GM18499 (cell line): ENCODE measurements around the gene RIN3.

Experiments used
- ATAC-seq: cut with Tn5 transposase; IDR thresholded peaks from one replicate; pipeline ENCODE4 v1.9.1; 2021; ENCODE audit warnings: moderate number of reproducible peaks; ENCODE audit not compliant: insufficient read depth, unreplicated experiment

RIN3 gene, protein sequence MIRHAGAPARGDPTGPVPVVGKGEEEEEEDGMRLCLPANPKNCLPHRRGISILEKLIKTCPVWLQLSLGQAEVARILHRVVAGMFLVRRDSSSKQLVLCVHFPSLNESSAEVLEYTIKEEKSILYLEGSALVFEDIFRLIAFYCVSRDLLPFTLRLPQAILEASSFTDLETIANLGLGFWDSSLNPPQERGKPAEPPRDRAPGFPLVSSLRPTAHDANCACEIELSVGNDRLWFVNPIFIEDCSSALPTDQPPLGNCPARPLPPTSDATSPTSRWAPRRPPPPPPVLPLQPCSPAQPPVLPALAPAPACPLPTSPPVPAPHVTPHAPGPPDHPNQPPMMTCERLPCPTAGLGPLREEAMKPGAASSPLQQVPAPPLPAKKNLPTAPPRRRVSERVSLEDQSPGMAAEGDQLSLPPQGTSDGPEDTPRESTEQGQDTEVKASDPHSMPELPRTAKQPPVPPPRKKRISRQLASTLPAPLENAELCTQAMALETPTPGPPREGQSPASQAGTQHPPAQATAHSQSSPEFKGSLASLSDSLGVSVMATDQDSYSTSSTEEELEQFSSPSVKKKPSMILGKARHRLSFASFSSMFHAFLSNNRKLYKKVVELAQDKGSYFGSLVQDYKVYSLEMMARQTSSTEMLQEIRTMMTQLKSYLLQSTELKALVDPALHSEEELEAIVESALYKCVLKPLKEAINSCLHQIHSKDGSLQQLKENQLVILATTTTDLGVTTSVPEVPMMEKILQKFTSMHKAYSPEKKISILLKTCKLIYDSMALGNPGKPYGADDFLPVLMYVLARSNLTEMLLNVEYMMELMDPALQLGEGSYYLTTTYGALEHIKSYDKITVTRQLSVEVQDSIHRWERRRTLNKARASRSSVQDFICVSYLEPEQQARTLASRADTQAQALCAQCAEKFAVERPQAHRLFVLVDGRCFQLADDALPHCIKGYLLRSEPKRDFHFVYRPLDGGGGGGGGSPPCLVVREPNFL

DNA sequence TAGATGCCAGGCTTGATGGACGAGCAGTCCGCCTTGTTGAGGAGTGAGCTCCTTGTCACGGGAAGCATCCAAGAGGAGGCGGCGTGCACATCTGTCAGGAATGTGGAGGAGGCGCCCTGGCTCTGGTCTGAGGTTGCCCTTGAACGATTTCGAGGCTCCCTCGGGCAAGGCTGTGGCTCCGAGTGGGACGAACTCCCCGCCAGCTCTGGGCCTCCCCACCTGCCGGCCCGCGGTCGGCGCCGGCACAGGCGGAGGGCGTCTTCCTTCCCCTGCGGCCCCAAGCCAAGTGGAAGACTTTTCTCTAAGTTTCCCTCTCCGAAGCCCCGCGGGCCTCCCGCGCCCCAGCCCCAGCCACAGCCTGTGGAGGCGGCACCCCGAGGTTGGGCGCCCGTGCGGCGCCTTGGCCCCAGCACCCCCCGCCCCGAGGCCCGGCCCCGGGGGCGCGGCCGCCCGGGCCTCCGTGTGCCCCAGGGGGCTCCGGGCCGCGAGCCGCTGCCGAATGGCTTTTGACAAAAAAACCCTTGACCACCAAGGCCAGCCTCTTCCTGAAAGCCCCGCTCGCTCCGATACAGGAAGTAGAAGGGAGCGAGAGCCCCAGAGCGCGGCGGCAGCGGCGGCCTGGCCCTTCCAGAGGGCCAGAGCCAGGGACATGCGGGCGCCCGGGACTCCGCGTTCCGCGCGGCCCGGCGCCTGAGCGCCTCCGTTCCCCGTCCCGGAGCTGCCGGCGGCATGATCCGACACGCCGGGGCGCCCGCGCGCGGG lies at the start of gene RIN3:
Gene RIN3, plus strand, starts transcription at position 578 of the 762 bp plus-strand sequence. Its CDS starts 152 bp downstream, at position 730.
- no peak for ATAC-seq

DNA sequence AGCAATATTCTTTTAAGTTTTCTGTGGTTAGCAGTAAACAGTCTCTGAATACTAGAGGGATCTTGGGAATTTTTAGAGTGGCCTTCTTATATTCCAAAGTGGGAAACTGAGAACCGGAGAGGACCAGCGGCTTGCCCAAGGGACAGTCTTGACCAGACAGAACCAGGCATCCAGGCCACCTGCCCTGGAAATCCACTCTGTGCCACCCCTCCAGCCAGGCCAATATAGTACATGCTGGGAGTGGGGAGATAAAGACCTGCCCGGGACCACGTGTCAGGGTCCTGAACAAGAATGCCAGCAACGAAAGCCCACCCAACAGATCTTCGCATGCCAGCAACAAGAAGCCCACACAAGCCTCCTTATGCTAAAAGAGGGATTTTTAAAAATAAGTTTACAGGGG lies 49.4 kb upstream of the RIN3 start:
- ATAC-seq: no peak

DNA sequence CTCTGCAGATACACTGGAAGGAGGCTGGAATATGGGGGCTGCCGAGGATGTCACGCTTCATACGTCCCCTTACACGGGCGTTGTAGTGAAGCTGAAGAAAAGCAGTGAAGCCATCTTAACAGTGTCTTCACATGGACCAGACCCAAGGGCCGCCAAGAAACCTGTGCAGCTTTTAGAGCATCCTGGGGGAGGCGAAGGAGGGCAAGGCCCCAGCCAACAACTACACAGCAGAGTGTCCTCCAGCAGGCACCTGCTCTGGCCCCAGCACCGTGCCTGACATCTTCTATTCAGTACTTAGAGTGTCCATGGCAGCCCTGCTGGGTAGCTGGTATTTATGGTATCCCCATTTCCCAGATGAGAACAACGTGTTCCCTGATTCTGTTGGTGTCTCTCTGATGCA lies 48.9 kb upstream of the RIN3 start:
- no peak for ATAC-seq

DNA sequence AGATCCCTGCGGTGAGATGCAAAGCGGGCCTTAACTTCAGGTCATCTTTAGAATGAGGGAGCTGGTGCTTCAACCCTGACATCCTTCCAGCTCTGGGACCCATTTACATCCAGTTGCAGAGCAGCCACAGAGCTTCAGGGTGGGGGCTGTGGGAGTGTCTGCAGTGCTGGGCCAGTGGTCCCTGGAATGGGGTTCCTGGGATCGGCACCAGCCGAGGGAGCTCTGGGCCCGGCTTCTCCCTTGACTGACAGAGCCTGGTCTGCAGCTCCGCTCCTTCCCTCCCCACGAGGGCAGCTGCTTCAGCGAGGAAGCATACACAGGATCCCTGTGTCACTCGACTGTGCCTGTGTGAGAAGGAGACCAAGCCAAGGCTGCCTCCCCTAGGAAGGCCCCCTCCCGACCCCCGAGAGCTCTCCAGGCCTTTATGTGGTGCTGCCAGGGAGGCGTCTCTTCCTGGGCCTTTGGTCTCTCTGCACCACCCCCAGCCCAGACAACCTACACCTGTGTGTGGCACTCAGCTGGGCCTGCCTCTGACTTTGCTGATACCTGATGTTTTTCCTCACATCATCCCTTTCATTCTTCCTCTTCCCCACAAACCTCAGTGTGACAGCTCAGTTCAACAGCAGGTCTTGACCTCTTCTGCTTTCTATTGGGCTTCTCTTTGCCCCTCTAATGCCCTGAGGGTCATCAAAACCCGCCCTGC lies 48.1 kb upstream of the RIN3 start:
- no peak for ATAC-seq

DNA sequence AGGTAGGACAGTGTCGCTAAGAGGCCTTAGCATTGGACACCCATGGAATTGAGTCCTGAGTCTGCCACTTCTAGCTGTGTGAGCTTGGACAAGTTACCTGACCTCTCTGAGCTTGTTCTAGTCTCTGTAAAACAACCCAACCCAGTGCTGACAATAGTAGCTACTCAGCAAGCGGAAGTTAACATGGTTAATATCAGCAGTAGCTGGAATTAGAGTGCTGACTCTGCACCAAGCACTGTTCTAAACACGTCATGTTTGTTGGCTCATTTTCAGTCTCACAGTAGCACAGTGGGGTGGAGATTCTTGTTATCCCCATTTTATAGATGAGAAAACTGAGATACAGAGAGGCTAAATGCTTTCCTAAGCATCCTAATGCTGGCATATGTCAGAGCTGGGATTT lies 47.5 kb upstream of the RIN3 start:
- ATAC-seq: no peak

DNA sequence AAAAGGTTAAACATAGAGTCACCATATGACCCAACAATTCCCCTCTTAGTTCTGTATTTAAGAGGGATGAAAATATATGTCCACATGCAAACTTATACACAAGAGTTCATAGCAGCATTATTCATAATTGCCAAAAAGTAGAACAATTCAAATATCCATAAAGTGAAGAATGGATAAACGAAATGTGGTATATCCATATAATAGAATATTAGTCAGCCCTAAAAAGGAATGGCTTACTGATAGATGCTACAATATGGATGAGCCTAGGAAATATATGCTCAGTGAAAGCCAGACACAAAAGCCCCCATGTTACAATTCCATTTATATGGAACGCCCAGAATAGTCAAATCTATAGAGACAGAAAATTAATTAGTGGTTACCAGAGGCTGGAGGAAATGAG lies 44.1 kb upstream of the RIN3 start:
- no peak for ATAC-seq

DNA sequence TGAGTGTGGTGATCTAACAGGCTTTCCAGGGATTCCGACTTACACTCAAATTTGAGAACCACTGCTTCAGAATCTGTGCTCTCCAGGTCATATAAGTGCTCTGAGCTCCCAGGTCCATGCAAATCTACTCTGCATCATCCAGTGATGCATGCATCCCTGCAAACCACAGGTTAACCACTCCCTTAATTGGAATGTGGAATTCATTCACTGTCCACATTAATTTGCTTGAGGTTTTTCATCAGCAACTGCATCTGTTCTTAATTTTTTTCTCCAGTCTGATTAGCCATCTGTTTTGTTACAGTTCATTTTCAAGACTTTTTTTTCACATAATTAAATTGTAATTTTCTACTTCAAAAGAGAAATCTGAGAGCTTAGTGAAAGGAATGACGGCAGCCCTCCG lies 43.4 kb upstream of the RIN3 start:
- ATAC-seq: no peak

DNA sequence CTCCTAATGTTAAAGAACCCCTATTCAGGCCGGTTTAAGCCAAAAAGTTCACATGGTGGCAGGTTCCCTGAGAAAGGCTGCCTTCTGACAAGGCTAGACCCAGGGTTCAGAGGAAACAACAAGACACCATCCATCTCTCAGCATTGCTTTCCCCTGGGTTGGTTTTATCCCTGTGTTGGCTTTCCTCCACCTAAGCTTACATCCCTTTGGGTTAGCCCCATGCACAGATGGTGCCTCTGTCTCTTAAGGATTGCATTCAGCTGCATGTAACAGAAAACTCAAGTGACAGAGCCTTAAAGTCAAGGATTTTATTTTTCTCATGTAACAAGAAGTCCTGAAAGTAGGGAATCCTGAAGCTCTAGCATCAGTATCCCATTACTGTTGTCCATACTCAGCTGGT lies 42.8 kb upstream of the RIN3 start:
- no peak for ATAC-seq

DNA sequence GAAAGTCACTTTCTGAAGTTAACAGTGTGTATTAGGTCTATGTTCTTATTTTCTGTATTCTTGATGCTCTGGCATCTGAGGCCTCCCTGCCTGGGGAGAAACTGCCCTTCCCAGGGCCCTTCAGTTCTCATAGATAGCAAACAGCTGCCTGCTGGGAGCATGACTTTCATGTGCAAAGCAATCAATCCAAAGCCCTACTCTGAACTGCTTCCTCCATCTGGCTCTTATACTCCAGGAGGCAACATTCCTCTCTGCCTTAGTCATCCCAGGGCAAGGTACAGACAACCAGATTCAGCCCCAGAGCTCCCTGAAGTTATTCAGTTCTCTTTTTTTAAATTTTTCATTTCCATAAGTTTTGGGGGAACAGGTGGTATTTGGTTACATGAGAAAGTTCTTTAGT lies 41.7 kb upstream of the RIN3 start:
- ATAC-seq: no peak

DNA sequence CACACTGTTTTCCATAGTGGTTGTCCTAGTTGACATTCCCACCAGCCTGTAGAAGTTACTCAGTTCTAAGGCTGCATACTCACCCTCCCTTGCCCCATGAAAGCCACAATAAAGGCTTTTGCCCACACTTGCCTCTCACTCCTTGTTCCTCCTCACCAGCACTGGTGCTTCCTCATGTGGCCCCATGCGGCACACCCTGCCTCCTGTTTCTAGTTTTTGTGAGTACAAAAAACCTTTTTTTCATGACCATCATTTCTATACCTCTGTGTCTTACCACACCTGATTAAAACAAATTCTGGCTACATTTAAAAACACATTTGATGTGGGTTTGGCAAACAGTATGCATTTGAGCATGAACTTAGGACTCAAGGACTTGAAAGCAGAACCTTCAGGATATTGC lies 40.7 kb upstream of the RIN3 start:
- no peak for ATAC-seq

DNA sequence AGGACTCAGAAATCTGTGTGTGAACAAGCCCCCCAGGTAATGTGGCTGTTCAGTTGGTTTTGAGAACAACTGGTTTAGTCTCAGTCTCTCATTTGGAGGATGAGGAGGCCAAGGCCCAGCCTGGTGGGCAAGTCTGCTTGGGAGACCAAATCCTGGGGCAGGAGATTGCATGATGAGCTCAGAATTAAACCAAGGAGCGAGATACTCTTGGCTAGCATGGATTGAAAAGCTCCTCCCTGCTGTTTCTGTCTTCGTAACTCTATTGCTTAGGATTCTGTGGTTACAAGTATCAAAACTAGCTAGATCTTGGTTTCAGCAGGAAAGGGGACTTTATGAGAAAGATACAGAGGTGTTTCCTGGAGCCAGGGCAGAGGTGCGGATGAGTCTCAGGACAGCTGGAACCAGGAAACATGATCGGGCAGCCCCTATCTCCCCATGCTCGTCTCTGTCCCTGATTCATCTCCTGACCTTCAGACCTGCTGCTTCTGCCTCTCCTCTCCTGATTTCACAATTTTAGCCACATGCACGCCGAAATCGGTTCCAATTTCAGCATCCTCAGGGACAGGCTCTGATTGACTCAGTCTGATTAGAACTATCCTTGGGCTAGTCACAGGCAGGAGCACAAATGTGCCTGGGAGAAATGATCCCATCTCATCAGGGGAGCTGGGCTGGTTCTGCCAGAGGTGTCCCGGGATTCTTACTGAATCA lies 40.2 kb upstream of the RIN3 start:
- ATAC-seq: no peak

DNA sequence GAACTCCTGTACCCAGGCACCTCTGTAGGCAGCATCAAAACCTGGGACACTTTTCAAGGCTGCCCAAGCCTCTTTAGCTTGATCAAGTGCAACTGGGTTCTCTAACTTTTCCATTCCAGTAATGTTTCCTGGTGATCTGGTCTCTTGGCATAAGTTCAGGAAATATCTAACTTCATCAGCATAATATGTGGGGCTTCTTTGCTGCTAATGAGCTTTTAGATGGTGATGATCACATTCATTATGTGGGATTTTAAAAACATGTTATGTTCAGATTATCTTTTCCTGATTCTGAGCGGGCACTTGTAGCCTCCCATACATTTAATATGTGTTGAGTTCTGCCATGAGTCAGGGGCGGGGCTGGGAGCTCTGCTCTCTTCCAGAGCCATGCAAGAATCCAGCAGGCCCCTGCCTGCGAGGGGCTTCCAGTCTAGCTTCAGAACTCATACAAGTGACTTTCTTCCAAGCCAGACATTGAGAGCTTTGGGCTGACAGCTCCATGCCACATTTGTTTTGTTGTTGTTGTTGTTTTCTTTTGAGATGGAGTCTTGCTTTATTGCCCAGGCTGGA lies 39.5 kb upstream of the RIN3 start:
- no peak for ATAC-seq

DNA sequence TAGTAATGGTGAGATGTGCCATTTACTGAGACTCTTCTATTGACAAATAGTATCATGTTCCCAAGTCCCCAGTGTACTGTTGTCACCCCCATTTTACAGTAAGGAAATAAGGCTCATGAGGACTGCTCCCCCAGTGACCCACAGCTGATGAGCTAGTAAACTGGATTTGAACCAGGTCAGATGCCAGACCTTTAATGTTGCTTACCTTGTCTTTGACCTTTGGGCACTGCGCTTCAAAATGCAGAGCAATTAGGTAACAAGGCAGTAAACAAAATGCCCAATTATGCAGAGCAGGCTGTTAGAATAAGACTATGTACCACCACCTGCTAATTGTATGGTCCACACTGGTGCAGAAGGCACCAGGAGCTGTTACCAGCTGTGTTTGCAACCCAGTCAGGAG lies 38.5 kb upstream of the RIN3 start:
- no peak for ATAC-seq

DNA sequence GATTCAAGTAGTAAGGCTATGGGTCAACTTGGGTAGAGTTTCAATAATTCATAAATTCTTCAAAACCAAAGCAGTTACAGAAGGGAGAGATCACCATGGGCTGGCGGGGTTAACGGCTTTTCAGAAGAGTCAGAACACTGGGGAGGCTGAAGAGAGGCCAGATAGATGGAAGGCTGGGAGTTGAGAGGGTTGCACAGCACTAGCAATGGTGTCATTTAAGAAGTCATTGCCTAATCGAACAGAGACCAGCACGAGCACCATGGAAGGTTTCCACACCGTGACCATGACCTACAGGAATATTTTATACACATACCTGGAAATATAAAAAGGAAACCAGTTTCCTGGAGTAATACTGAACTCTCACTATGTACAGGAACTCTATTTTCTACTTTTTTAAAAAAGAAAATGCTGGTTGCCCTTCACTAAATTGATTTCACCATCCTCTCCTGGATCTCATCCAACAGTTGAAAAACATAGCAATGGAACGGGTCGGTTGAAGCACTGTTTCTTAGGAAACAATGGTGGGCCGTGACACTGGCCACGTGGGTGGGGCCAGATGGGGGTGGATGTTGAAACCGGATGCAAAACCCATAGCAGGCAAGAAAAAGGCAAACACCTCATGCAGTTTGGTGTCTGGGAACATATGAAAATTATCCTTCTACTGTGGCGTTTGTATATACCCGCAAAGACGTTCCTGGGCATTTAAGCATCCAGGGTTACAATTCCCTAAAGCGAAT lies 38.0 kb upstream of the RIN3 start:
- ATAC-seq: no peak

DNA sequence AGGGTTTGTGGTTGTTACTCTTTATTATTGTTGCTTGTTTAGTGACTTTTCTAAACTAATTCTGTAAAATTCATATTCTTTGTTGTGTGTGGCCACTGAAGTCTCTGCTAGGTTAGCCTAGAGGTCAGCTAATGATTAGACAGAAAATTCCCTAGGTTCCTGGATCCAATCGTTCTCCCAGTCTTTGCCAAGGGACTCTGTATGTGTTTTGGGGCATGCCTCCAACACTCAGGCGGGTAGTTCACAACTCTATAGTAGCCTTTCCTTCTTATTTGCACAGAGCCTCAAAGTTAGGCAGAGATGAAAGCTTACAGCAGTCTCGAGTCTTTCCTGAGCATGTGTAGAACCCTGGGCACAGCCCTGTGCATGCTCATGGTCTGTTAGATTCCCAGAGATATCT lies 32.7 kb upstream of the RIN3 start:
- ATAC-seq: no peak

DNA sequence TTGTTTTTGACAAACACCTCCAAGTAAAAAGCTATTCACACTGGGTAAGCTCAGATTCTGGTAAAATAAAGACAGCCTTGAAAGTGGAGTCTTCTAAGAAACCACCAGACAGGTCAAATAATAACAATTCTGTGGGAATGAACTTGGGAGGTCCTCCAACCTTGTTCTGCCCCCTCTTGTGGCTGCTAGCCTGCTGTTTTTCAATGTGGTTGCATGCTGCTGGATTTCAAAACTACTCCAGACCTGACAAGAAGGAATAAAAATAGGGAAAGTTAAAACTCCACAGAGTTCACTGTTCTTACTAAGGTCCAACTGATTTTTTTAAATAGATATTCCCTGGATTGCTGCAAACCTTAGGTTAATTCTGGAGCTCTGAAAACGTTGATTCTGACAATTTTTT lies 32.2 kb upstream of the RIN3 start:
- ATAC-seq: no peak

DNA sequence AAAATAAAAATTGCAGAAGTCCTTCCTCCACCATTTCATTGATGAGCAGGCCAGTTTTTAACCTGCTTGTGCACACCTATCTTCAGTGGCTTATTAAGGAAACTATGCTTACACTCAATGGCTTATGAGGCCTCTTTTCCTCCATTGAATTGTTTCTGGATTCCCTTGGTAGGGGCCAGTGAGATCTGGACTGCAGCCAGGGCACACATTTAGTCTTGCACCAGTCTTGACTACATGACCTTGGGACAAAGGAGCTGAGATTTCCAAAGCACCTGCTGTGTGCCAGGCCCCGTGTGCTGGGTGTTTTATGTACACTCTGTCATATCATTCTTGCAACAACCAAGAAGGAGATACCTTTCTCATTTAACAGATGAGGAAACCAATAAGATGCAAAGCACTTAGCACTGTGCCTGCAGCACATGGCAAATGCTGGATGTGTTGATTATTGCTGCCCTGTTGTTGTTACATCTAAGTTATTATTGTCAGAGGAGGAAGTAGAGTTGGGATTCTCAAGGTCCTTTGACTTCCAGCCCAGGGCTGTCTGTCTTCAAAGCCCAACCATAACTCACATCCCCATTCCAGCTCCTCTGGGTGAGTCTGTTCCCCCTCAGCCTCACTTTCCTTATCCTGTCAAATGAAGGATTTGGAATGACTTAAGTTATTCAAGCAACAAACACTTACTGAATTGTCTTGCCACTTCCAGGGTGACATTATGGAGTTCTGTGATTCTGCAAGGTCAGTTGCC lies 31.6 kb upstream of the RIN3 start:
- no peak for ATAC-seq
